GM12892 (cell line): Measurements from ENCODE around the gene ANXA2R.

Experiments
- POLR2A ChIP-seq: IDR thresholded peaks from 2 replicates; pipeline ENCODE4 v1.6.1; 2011; ENCODE audit warnings: low read depth, low read length, control low read depth
- POLR2AphosphoS5 ChIP-seq: IDR thresholded peaks from 2 replicates; pipeline ENCODE4 v1.6.1; 2011; ENCODE audit warnings: low read depth, low read length, control low read depth

DNA sequence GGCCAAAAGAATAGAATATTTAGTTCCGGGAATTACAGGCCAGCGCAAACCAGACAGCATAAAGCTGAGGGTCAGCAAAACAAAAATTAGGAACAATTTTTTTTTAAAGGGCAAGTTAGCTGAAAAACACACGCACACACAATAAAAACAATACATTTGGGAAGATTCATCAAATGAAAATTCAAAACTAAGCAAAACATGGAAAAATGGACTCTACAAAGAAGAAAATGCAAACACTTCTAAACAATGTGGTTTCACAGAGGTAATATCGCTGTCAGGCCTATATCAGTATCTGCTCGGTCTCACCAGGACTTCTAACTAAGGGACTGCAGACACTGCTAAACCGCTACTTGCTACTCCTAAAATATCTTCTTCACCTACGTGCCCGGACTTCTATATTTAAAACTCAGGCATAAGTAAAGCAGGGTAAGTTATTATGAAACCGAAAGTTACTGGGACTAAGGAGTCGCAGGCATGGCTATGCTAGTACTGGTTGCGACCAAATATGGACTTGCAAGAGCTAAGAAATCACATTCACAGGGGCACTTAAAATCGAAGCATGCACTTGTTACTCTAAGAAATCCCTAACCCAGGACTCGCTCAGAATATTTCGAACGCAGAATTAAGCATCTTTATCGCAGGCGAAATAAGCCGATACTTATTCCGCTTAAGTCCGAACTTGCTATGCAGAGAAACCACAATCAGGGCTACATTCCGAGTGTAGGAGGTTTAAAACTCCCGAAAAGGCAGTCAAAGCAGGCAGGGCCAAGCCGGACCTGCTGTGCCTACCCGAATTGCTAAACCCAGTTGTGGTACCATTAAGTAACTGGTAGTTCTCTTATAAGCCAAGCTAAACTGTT is 2.3 kb downstream of the ANXA2R start:
- TF ChIP-seq POLR2AphosphoS5 (no peak), POLR2A (no peak)
